BLaER1 treated with 17β-estradiol and CSF1 and Interleukin-3, amounts not matched to agents 10 nM and 100 nM (cell line): Measurements from ENCODE around the gene CCKAR.

Experiments used
- H3K27ac ChIP-seq, 11 experiments: shearing (Covaris generic); formaldehyde crosslinking; 2 replicates each; pipeline ENCODE4 v1.8.1; 2022
- H3K27me3 ChIP-seq, 11 experiments: shearing (Covaris generic); formaldehyde crosslinking; 2 replicates each; pipeline ENCODE4 v1.8.1; 2022
- H3K36me3 ChIP-seq, 11 experiments: shearing (Covaris generic); formaldehyde crosslinking; 2 replicates each; pipeline ENCODE4 v1.8.1; 2022
- H3K4me1 ChIP-seq, 10 experiments: shearing (Covaris generic); formaldehyde crosslinking; 2 replicates each; pipeline ENCODE4 v1.8.1; 2022
- H3K4me2 ChIP-seq, 11 experiments: shearing (Covaris generic); formaldehyde crosslinking; 2 replicates each; pipeline ENCODE4 v1.8.1; 2022
- H3K4me3 ChIP-seq, 10 experiments: shearing (Covaris generic); formaldehyde crosslinking; 2 replicates each; pipeline ENCODE4 v1.8.1; 2022
- H3K9ac ChIP-seq, 11 experiments: shearing (Covaris generic); formaldehyde crosslinking; 2 replicates each; pipeline ENCODE4 v1.8.1; 2022
- H3K9me3 ChIP-seq, 11 experiments: shearing (Covaris generic); formaldehyde crosslinking; replicated peaks in 1 of 11; 2 replicates each; pipeline ENCODE4 v1.8.1; 2022
- H4K20me1 ChIP-seq, 11 experiments: shearing (Covaris generic); formaldehyde crosslinking; 2 replicates each; pipeline ENCODE4 v1.8.1; 2022
- Cebpa-rat ChIP-seq, 11 experiments: shearing (Covaris generic); IDR thresholded peaks; 2 replicates each; pipeline ENCODE4 v1.8.1; 2022

Gene CCKAR

DNA sequence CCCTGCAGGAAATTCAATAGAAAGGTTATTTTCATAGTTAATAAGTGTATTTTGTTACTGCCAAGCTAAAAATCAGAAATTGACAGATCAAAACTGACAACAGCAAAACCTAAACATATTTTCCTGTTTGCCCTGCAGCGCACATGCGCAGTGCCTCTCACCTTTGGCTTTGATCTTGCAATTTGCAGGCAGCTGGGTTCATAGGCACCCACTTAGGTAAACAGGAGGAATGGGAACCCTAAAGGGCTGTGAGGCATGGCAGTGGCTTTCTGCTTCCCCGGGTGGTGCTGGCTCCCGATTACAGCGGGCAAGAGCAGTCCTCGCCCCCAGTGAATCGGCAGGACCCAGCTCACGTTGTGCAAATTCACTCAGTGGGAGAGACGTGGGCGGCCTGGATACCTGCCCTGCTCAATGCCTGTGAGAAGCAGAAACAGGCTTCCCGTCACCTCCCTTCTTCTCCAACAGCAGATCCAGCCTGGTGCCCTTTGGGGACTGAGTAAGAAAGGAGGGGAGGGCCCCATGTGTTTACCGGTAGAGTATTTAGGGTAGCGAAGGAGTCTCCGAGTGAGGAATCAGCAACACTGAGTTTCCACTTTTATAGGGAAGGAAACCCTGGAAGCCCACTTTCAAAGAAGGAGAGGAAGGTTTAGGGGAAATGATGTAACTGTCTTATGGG lies 25.7 kb downstream of the CCKAR start:
- no peaks in the 10 kb centered on the region for H4K20me1 ChIP-seq
- H3K27me3 ChIP-seq, result no peaks in the 10 kb centered on the region
- TF ChIP-seq Cebpa-rat (IDR thresholded peaks at IDR 0.05), result no peak
- H3K27ac ChIP-seq, result no peak overlapping the region
- H3K4me1 ChIP-seq, result peaks cover 0 to 12% (median 0%) of the 10 kb centered on the region in 10 experiments; a peak in 3 of 20 replicates
- H3K4me3 ChIP-seq, result no peak overlapping the region
- no peaks in the 10 kb centered on the region for H3K36me3 ChIP-seq
- H3K9ac ChIP-seq, result no peak overlapping the region
- H3K4me2 ChIP-seq, result no peak overlapping the region
- peaks cover 0 to 18% (median 9%) of the 10 kb centered on the region in 11 experiments; a peak in 13 of 22 replicates for H3K9me3 ChIP-seq

DNA sequence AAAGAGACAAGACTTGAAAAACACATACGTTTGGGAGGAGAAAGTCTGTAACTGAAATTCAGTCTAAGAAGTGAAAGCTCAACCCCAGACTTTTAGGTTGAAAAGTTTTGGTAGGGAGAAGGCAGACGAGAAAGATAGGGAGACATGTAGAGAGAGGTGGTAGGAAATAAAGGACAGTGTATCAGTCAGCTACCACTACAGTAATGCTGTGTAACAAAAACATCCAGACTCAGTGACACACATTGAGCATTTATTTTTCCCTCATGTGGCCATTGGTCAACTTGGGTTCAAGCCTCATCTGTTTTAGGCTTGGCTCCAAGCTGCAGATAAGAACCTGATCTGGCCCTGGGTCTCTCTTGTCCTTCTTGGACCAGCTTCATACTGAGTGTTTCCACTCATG lies 26.9 kb downstream of the CCKAR start:
- no peak for TF ChIP-seq Cebpa-rat (IDR thresholded peaks at IDR 0.05)
- peaks cover 2 to 22% (median 8%) of the 10 kb centered on the region in 10 experiments; a peak in 19 of 20 replicates for H3K4me1 ChIP-seq
- no peaks in the 10 kb centered on the region for H4K20me1 ChIP-seq
- H3K27ac ChIP-seq, result no peak overlapping the region
- H3K9ac ChIP-seq, result no peak overlapping the region
- H3K4me3 ChIP-seq, result no peak overlapping the region
- H3K4me2 ChIP-seq, result no peak overlapping the region
- H3K36me3 ChIP-seq, result no peaks in the 10 kb centered on the region
- no peaks in the 10 kb centered on the region for H3K27me3 ChIP-seq
- H3K9me3 ChIP-seq, result peaks cover 0 to 18% (median 9%) of the 10 kb centered on the region in 11 experiments; a peak in 13 of 22 replicates

DNA sequence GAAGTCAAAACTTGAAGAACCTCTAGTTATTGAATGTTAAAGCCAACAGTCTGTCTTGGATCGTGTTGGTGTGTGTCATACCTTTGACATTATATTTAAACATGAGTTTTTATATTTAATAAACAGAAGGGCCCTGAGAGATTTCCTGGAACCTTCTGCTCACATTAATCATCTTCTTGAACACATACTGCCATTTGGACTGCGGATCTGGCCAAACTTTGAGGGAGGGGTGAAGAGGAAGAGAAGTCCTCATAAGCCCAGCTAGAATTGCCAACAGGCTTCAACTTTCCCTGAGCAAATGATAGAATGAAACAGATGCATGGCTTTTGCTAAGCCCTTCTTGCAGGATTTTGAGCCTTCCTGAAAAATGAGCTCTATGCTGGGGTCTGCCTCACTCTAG lies 27.4 kb downstream of the CCKAR start:
- Histone ChIP-seq H3K9me3 (peaks cover 0 to 18% (median 9%) of the 10 kb centered on the region in 11 experiments; a peak in 13 of 22 replicates), H3K27ac (no peak overlapping the region), H3K4me3 (no peak overlapping the region), H3K4me2 (no peak overlapping the region), H3K27me3 (no peaks in the 10 kb centered on the region), H4K20me1 (no peaks in the 10 kb centered on the region), H3K4me1 (peaks cover 7 to 27% (median 13%) of the 10 kb centered on the region in 10 experiments), H3K36me3 (no peaks in the 10 kb centered on the region), H3K9ac (no peak overlapping the region)
- no peak for TF ChIP-seq Cebpa-rat (IDR thresholded peaks at IDR 0.05)

DNA sequence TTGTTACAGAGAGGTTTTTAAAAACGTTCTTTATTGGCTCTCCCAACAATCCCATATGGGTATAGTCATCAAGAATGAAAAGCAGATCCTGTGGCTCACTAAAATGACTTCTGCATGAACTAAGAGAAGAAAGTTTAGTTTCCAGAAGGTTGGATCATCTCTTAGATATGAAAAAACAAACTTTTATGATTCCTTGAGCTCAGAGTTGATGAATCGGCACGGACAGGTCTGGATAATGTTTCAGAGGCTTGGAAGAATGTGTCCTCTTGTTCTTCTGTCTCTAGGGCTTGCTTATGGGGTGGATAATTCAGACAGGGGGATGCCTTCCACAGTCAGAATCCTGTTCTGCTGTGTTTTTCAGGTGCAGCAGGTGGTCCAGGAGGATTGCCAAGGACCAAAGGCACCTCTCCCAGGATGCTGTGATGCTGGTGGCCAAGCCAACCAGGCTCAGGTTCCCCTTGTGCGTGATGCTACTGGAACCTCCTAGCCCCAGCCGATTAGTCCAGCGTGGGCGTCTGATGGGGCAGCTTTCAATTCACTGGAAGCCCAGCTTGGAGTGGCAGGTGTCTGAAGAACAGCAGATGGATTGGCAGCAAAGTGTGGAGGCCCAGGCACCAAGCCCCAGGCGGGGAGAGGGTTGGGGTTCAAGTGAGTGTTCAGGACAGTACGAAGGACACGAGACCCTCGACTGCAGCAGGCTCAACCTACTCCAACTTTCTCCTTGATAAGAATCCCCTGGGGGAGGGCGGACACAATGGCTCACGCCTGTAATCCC lies 30.3 kb downstream of the CCKAR start:
- peaks cover 0 to 19% (median 9%) of the 10 kb centered on the region in 11 experiments; a peak in 13 of 22 replicates for H3K9me3 ChIP-seq
- no peaks in the 10 kb centered on the region for H4K20me1 ChIP-seq
- no peak overlapping the region for H3K4me3 ChIP-seq
- no peak overlapping the region for H3K9ac ChIP-seq
- peak overlapping the region in 2 of 11 experiments; percentile 13 to 17; a peak in 1 of 22 replicates for H3K4me2 ChIP-seq
- no peaks in the 10 kb centered on the region for H3K27me3 ChIP-seq
- TF ChIP-seq Cebpa-rat (IDR thresholded peaks at IDR 0.05), result no peak
- peaks cover 13 to 36% (median 21%) of the 10 kb centered on the region in 10 experiments for H3K4me1 ChIP-seq
- H3K36me3 ChIP-seq, result no peaks in the 10 kb centered on the region
- H3K27ac ChIP-seq, result no peak overlapping the region

DNA sequence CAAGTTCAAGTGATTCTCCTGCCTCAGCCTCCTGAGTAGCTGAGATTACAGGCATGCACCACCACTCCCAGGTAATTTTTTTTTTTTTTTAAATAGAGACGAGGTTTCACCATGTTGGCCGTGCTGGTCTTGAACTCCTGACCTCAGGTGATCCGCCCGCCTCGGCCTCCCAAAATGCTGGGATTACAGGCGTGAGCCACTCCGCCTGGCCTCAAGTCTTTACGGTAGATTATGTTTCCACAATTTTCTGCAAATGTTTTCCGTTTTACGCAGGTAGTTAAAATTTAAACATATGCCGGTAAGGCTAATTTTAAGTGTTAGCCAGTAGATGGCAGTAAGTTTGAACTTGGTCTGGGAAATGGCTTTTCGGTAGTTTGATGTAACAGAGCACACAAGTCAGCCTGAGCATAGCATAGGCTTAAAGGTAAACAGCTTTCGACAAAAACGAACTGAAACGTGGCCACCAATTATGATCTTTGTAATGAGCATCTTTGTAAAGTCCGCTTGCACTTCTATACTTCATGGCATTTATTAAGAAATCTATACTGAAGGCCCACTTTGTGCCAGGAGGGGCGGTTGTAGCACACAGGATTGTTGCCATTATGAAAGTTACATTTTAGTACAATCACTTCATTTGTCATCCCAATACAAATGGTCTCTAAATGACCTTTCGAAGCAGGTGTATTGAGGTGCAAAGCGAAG lies 31.1 kb downstream of the CCKAR start:
- Histone ChIP-seq H4K20me1 (no peaks in the 10 kb centered on the region), H3K9me3 (peaks cover 4 to 19% (median 13%) of the 10 kb centered on the region in 11 experiments; a peak in 20 of 22 replicates), H3K4me3 (no peak overlapping the region), H3K36me3 (no peaks in the 10 kb centered on the region), H3K4me2 (peak overlapping the region; percentile 0 to 83 (median 37); a peak in 10 of 22 replicates), H3K27me3 (no peaks in the 10 kb centered on the region), H3K27ac (peak overlapping the region in 1 of 11 experiments; percentile 53; a peak in 1 of 22 replicates), H3K4me1 (peaks cover 13 to 36% (median 21%) of the 10 kb centered on the region in 10 experiments), H3K9ac (no peak overlapping the region)
- no peak for TF ChIP-seq Cebpa-rat (IDR thresholded peaks at IDR 0.05)

DNA sequence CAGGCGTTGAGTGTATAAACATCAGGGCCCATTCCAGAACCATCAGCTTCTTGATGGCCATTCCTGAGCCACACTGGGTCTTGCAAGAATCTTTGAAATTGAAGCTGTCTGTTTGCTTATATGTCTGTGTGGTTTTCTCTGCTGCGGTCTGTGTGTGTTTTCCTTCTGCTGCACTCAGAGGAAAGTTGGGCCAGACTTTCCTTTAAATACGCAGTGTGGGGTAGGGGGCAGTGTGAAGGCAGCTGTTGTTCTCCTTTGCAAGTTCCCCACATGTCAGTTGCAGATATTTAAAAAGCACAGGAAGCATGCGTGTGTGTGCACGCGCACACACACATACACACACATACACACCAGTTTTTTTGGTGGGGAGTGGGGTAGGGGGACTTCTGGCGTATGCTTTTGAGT lies 32.1 kb downstream of the CCKAR start:
- Histone ChIP-seq H3K4me2 (peak overlapping the region; percentile 49 to 83 (median 70)), H3K9me3 (peaks cover 8 to 18% (median 14%) of the 10 kb centered on the region in 11 experiments; a peak in 19 of 22 replicates), H3K27me3 (no peaks in the 10 kb centered on the region), H3K36me3 (no peaks in the 10 kb centered on the region), H3K4me3 (no peak overlapping the region), H3K27ac (peak overlapping the region in 8 of 11 experiments; percentile 41 to 72 (median 54); a peak in 14 of 22 replicates), H3K4me1 (peaks cover 13 to 36% (median 21%) of the 10 kb centered on the region in 10 experiments), H4K20me1 (no peaks in the 10 kb centered on the region), H3K9ac (peak overlapping the region in 7 of 11 experiments; percentile 16 to 64 (median 32); a peak in 10 of 22 replicates)
- TF ChIP-seq Cebpa-rat (IDR thresholded peaks at IDR 0.05), result no peak

DNA sequence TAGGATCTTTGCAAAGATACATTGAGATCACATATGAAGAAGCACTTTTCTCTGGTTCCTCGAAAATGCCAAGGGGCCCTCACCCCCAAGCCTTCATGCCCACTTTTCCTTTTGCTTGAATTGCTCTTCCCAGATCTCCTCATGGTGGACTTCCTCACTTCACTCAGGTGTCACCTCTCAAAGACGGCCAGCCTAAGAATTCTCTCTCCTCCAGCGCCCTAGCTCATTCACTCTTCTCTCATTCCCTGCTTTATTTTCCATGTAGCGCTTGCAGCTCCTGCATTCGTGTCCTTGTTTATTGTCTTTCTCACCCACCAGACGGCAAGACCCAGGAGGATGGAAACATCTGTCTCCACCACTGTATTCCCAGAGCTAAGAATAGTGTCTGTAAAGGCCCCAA lies 32.9 kb downstream of the CCKAR start:
- Histone ChIP-seq H3K4me2 (peak overlapping the region; percentile 49 to 83 (median 70)), H3K27me3 (no peaks in the 10 kb centered on the region)
- no peak for TF ChIP-seq Cebpa-rat (IDR thresholded peaks at IDR 0.05)

DNA sequence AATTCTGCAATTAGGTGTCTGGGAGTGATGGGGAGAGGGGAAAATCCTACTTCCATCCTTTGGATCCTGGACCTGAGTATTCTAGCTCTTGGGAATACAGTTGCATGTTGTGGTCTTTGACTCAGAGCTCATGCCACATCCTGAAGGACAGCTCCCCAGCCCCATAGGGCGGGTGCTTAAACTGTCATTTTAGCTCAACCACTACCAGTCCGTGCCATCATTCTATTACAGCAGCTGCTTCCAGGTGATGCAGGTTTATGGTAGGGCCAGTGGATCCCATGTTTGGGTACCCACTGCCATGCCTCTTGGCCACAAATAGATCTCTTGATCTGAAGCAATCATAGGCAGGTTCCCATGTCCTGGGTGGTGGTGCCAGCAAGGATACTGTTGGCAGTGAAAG lies 34.7 kb downstream of the CCKAR start:
- Histone ChIP-seq H3K9ac (no peak overlapping the region), H3K9me3 (peaks cover 8 to 18% (median 14%) of the 10 kb centered on the region in 11 experiments; a peak in 19 of 22 replicates), H4K20me1 (no peaks in the 10 kb centered on the region), H3K27me3 (no peaks in the 10 kb centered on the region), H3K4me1 (peaks cover 13 to 34% (median 21%) of the 10 kb centered on the region in 10 experiments), H3K36me3 (no peaks in the 10 kb centered on the region), H3K4me2 (no peak overlapping the region), H3K27ac (no peak overlapping the region), H3K4me3 (no peak overlapping the region)
- TF ChIP-seq Cebpa-rat (IDR thresholded peaks at IDR 0.05), result no peak

More for the DNA sequence above, 32.9 kb downstream of the CCKAR start:
- Histone ChIP-seq H3K9ac (peak overlapping the region in 2 of 11 experiments; percentile 52 to 62; a peak in 2 of 22 replicates), H3K36me3 (no peaks in the 10 kb centered on the region), H3K4me1 (peaks cover 13 to 36% (median 21%) of the 10 kb centered on the region in 10 experiments), H3K4me3 (no peak overlapping the region), H4K20me1 (no peaks in the 10 kb centered on the region), H3K27ac (peak overlapping the region in 7 of 11 experiments; percentile 44 to 72 (median 55); a peak in 10 of 22 replicates), H3K9me3 (peaks cover 8 to 18% (median 14%) of the 10 kb centered on the region in 11 experiments; a peak in 19 of 22 replicates)
